ENCODE measurements around the gene GALR3.

The GALR3 gene

GRCh38 chr22:37850801-37851200 lies 27.6 kb downstream of the GALR3 start:
- no peak overlapping the region for H3K27ac ChIP-seq
- TF ChIP-seq CTCF (conservative IDR thresholded peaks at IDR 0.05) = no peak

GRCh38 chr22:37852418-37852817 lies 29.2 kb downstream of the GALR3 start:
- peak overlapping the region; percentile 70 for H3K27ac ChIP-seq
- TF ChIP-seq CTCF (conservative IDR thresholded peaks at IDR 0.05) = no peak

- TF ChIP-seq CTCF (conservative IDR thresholded peaks at IDR 0.05) = no peak
- H3K27ac ChIP-seq = peak overlapping the region; percentile 70
These were observed 31.8 kb downstream of the GALR3 start for GRCh38 chr22:37854946-37855345.

DNA sequence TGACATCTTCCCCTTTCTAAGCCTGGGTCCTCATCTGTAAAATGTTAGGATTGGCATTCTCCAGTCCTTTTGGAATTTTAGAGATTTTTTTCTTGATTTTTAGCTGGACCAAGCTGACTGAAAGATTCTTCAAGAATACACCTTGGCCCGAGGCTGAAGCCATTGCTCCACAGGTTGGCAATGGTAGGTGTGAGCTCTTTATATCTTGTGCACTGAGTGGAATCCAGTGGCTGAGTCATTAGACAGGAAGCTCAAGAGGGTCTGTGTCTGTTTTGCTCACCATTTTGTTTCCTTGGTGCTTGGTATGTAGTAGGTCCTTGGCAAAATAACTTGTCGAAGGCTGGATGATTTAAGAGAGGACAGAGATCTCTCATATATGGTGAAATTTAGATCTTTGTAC lies 32.3 kb downstream of the GALR3 start:
- no peak for TF ChIP-seq CTCF (conservative IDR thresholded peaks at IDR 0.05)

DNA sequence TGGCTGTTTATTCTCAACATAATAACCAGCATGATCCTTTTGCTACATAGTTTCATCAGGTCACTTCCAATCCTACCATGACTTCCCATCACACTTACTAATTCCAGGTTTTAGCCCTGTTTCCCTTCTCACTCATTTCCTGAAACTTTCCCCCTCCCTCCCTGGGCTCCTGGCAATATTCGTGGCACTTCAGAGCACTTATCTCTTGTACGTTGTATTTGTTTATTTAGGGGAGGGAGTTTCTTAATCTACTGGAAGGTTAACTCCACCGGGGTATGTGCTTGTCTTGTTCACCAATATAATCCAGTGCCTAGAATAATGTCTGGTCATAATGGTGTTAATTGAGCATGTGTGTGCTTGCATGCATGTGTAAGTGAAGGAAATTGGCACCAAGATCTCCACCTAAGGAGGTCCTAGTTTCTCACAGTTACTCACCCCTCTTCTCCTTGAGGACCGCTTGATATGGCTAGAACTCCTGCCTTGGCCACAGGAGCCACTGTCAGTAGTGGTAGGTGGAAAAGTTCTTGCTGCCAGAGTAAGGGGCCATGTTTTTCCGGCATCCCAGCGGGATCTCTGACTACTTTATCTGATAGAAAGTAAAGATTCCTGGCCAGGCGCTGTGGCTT lies 37.7 kb downstream of the GALR3 start:
- no peak for TF ChIP-seq CTCF (conservative IDR thresholded peaks at IDR 0.05)
- H3K27ac ChIP-seq = no peak overlapping the region

More for the DNA sequence above, 32.3 kb downstream of the GALR3 start:
- peak overlapping the region; percentile 70 for H3K27ac ChIP-seq

DNA sequence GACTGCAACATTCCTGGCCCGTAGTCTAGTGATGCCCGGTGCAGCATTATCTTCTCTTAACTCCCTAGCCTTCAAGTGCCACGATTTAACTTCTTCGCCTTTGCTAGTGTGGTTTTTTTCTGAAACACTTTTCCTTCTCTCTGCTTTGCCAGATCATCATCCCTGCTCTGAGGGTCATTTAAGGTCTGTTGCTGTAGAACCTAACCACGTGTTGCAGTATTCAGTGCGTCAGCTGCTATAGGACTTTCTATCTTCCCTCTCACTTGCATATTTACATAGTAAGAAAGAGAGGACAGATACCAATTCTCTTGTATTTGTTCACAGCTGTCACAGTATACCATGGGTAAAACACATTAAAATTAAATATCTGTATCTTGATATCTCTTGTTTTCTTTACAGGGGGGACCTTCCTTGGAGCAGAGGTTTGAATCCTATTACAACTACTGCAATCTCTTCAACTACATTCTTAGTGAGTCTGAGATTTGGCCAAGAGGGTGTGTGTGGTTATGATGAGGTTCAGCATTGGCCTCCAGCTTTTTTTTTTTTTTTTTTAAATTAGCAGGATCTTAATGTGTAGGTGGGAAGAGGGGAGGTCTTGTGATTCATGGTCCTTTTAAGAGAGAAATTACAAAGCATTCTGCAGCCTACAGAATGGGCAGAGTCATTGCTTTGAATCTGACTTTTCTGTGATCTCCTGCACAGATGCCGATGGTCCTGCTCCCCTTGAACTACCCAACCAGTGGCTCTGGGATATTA lies 39.6 kb downstream of the GALR3 start:
- no peak for TF ChIP-seq CTCF (conservative IDR thresholded peaks at IDR 0.05)
- no peak overlapping the region for H3K27ac ChIP-seq

DNA sequence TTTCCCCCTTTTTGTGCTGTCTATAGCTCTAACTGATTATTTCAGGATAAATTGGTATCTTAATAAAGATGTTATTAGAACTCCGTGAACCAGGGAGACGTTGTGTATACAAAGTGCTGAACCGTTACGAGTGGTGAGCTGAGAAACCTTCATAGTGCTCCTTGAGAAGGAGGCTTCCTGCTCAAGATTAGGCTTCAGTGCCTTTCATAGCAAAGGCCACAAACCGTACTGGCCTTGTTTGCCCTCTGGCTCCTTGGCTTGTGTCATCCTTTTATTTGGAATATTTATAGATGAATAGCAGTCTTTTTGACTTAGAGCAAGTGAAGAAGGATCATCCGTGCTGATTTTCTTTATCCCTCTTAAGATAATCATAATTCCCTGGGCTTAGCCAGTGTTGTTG lies 42.3 kb downstream of the GALR3 start:
- no peak for TF ChIP-seq CTCF (conservative IDR thresholded peaks at IDR 0.05)
- no peak overlapping the region for H3K27ac ChIP-seq

All from VCaP (cell line).